Endothelial cell of umbilical vein (primary cell): ENCODE results near the gene OTOS. TPM values are rescaled to one million over a fixed set of nuclear protein-coding genes. Genes with fewer than 3 reads are reported as not detected.

Source experiments
- BruUV-seq: library from RNA; stranded (reverse); fragments of 400-500 nt; replicated peaks from 2 replicates; lab custom pipeline; 2021; lab: Mats Ljungman, UMichigan
- CTCF ChIA-PET: fragments of 300-600, 350-600 bp; sonication (Branson Sonifier 250); formaldehyde crosslinking; loops from one replicate; lab custom pipeline; 2021; ENCODE audit warnings: antibody characterized with exemption, inconsistent platforms; lab: Charles Lee
- POLR2A ChIA-PET: fragments of 300-600, 350-600 bp; sonication (Branson Sonifier 250); formaldehyde crosslinking; loops from one replicate; lab custom pipeline; 2021; ENCODE audit warnings: antibody characterized with exemption, inconsistent platforms; lab: Charles Lee
- DNase-seq: peaks from one replicate; pipeline ENCODE4 v3.0.0-alpha.2; 2011; ENCODE audit warnings: low read depth, low spot score
- FAIRE-seq: peaks from 2 replicates; lab custom pipeline; 2011; peaks lifted over from hg19 to GRCh38; lab: Jason Lieb, UNC
- H2AFZ ChIP-seq: 2 replicates; pipeline ENCODE4 v1.6.0; 2012; ENCODE audit warnings: low read depth, low read length, control low read depth, inconsistent platforms
- H3K27ac ChIP-seq: 2 replicates; pipeline ENCODE4 v1.5.1; 2011; ENCODE audit warnings: low read depth, mild to moderate bottlenecking, control low read depth, low read length, moderate library complexity; ENCODE audit not compliant: insufficient read depth
- H3K27me3 ChIP-seq, 2 experiments: 2 replicates each; pipeline versions ENCODE4 v1.6.0 to v1.6.1; 2011; ENCODE audit warnings: low read length in 2 of 2, mixed read lengths in 1 of 2; ENCODE audit not compliant: control insufficient read depth in 2 of 2, insufficient read depth in 2 of 2
- H3K36me3 ChIP-seq, 2 experiments: 2 replicates in 1 of 2; 3 replicates in 1 of 2; pipeline ENCODE4 v1.5.1; 2011; ENCODE audit warnings: low read length in 2 of 2, mild to moderate bottlenecking in 1 of 2, moderate library complexity in 1 of 2; ENCODE audit not compliant: control insufficient read depth in 2 of 2, insufficient read depth in 2 of 2; ENCODE audit errors: extremely low read depth in 1 of 2
- H3K4me1 ChIP-seq: 3 replicates; pipeline ENCODE4 v1.5.1; 2011; ENCODE audit warnings: mild to moderate bottlenecking, low read length; ENCODE audit not compliant: control insufficient read depth, insufficient read depth; ENCODE audit errors: extremely low read depth
- H3K4me2 ChIP-seq: 2 replicates; pipeline ENCODE4 v1.6.1; 2011; ENCODE audit warnings: low read length, control low read depth, mixed read lengths; ENCODE audit not compliant: insufficient read depth
- H3K4me3 ChIP-seq, 3 experiments: fragments of 200-600 bp in 1 of 3; sonication (generic), shearing (Covaris generic) in 1 of 3; replicated peaks in 1 of 3; 2 replicates each; pipeline ENCODE4 v1.5.1; 2011 to 2016; ENCODE audit warnings: control low read depth in 3 of 3, low read length in 3 of 3, mild to moderate bottlenecking in 2 of 3, inconsistent platforms in 1 of 3, low read depth in 1 of 3, moderate library complexity in 1 of 3; ENCODE audit not compliant: insufficient read depth in 1 of 3
- H3K79me2 ChIP-seq: 2 replicates; pipeline ENCODE4 v1.6.0; 2012; ENCODE audit warnings: low read length, inconsistent platforms; ENCODE audit not compliant: control insufficient read depth, insufficient read depth
- H3K9ac ChIP-seq: replicated peaks from 2 replicates; pipeline ENCODE3; 2011; ENCODE audit warnings: low read length, control low read depth; ENCODE audit not compliant: insufficient read depth; ENCODE audit errors: extremely low read depth
- H3K9me1 ChIP-seq: replicated peaks from 3 replicates; pipeline ENCODE4 v1.6.0; 2011; ENCODE audit warnings: mild to moderate bottlenecking, low read length; ENCODE audit not compliant: control insufficient read depth, insufficient read depth; ENCODE audit errors: extremely low read depth
- H3K9me3 ChIP-seq: replicated peaks from 2 replicates; pipeline ENCODE4 v1.5.1; 2012; ENCODE audit warnings: low read length, inconsistent platforms; ENCODE audit not compliant: control insufficient read depth, insufficient read depth
- H4K20me1 ChIP-seq: replicated peaks from 2 replicates; pipeline ENCODE3; 2011; ENCODE audit warnings: mild to moderate bottlenecking, low read length; ENCODE audit not compliant: control insufficient read depth, insufficient read depth; ENCODE audit errors: extremely low read depth
- CTCF ChIP-seq, 2 donors: IDR thresholded peaks; 1 replicate in 1 of 2; 2 replicates in 1 of 2; pipeline ENCODE4 v1.5.1; 2011; ENCODE audit warnings: low read length in 2 of 2, mild to moderate bottlenecking in 2 of 2, moderate library complexity in 2 of 2, control low read depth in 1 of 2, inconsistent platforms in 1 of 2, low read depth in 1 of 2; ENCODE audit not compliant: insufficient read depth in 1 of 2; ENCODE audit errors: extremely low read depth in 1 of 2
- EZH2 ChIP-seq: IDR thresholded peaks from 2 replicates; pipeline ENCODE4 v1.6.1; 2012; ENCODE audit warnings: borderline replicate concordance, low read depth, mild to moderate bottlenecking, moderate library complexity, low read length, inconsistent platforms; ENCODE audit not compliant: severe bottlenecking
- FOS ChIP-seq: IDR thresholded peaks from 2 replicates; pipeline ENCODE4 v1.6.1; 2011; ENCODE audit warnings: mild to moderate bottlenecking, low read length, moderate library complexity, borderline replicate concordance; ENCODE audit not compliant: insufficient read depth
- GATA2 ChIP-seq: IDR thresholded peaks from 2 replicates; pipeline ENCODE4 v1.7.0; 2011; ENCODE audit warnings: low read depth, mild to moderate bottlenecking, moderate library complexity, mixed read lengths, low read length; ENCODE audit not compliant: insufficient read length, insufficient read depth
- JUN ChIP-seq: IDR thresholded peaks from 2 replicates; pipeline ENCODE4 v1.6.1; 2011; ENCODE audit warnings: borderline replicate concordance, low read depth; ENCODE audit not compliant: insufficient read length, insufficient read depth
- MYC ChIP-seq: IDR thresholded peaks from one replicate; pipeline ENCODE4 v1.6.1; 2011; ENCODE audit warnings: mild to moderate bottlenecking, low read depth, low read length
- POLR2A ChIP-seq: IDR thresholded peaks from 2 replicates; pipeline ENCODE4 v1.6.1; 2012; ENCODE audit warnings: low read depth, mild to moderate bottlenecking, control low read depth, low read length
- POLR2AphosphoS5 ChIP-seq: IDR thresholded peaks from 2 replicates; pipeline ENCODE4 v1.6.1; 2012; ENCODE audit warnings: low read depth, mild to moderate bottlenecking, control low read depth, low read length, moderate library complexity; ENCODE audit not compliant: insufficient read depth
- dilution Hi-C: fragments of 300-500 bp; cut with MboI; formaldehyde crosslinking; loops from one replicate; pipeline ENCODE4 v1.15.0; 2019; ENCODE audit warnings: low sequenced_read_pairs; ENCODE audit not compliant: extremely low pct_ligation_motif_present
- intact Hi-C: fragments of 100-400 bp; cut with micrococcal nuclease; formaldehyde crosslinking; loops from one replicate; pipeline ENCODE4 v1.10.0; 2022
- polyA plus RNA-seq, 4 experiments: library from polyadenylated mRNA; depleted of rRNA in 3 of 4; stranded (reverse) in 3 of 4; unstranded in 1 of 4; fragments of >200 nt; gene quantifications; 2 replicates each; pipeline versions ENCODE4 v1.2.1 to v1.2.3, GENCODE V29; 2011 to 2012; ENCODE audit warnings: missing spikeins in 1 of 4
- total RNA-seq: library from RNA; stranded (reverse); gene quantifications from 2 replicates; pipeline ENCODE4 v1.2.3, GENCODE V29; 2021
- TF ChIP-seq, protein P1 (sequence below): IDR thresholded peaks from 2 replicates; pipeline ENCODE4 v1.6.1; 2011; ENCODE audit not compliant: insufficient read depth, insufficient read length

Gene OTOS
- total and polyA plus RNA-seq, 2 donors (not counting 3 experiments of a cell fraction or from before 2014, with no cell fraction given) = not detected

- Histone ChIP-seq H3K27ac (no peak overlapping the region), H4K20me1 (no peaks in the 10 kb centered on the region), H3K4me2 (no peak overlapping the region), H3K79me2 (no peaks in the 10 kb centered on the region), H2AFZ (no peak overlapping the region), H3K9ac (no peak overlapping the region), H3K9me1 (no peaks in the 10 kb centered on the region), H3K4me1 (no peaks in the 10 kb centered on the region), H3K4me3 (no peak overlapping the region), H3K36me3 (no peaks in the 10 kb centered on the region), H3K9me3 (no peaks in the 10 kb centered on the region), H3K27me3 (no peaks in the 10 kb centered on the region)
- no peak for TF ChIP-seq EZH2
- TF ChIP-seq POLR2AphosphoS5 = no peak
- no peak for TF ChIP-seq GATA2
- no peak for TF ChIP-seq CTCF (IDR thresholded peaks at IDR 0.05; ENCODE audit: extremely low read depth in 1 of 2, insufficient read depth in 1 of 2, low read depth in 1 of 2, low read length in 2 of 2)
- TF ChIP-seq, protein P1, sequence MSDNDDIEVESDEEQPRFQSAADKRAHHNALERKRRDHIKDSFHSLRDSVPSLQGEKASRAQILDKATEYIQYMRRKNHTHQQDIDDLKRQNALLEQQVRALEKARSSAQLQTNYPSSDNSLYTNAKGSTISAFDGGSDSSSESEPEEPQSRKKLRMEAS = no peak
- no peak for TF ChIP-seq POLR2A
- no peak for TF ChIP-seq FOS
- TF ChIP-seq JUN = no peak
- no peak for TF ChIP-seq MYC
- FAIRE-seq (no peak), DNase-seq (no peak)
- ChIA-PET CTCF (no interaction called here), POLR2A (no interaction called here)
- BruUV-seq = no TSS peak
- dilution Hi-C loops (no loop called here), intact Hi-C loops (no loop called here)
Measured at GRCh38 chr2:240187989-240188590, 47.6 kb upstream of the OTOS start.
